HuH-7 (cell line): ENCODE measurements around the gene NTN1.
A peak's percentile ranks its signal among the peaks of the same experiment; 100 is the strongest.

Experiments
- DNase-seq: peaks from one replicate; pipeline ENCODE4 v3.0.0; 2011; ENCODE audit warnings: low spot score

The NTN1 gene

GRCh38 chr17:9195961-9196670 lies 174.8 kb downstream of the NTN1 start:
- DNase-seq: no peak

GRCh38 chr17:9199571-9200551 lies 178.6 kb downstream of the NTN1 start:
- no peak for DNase-seq

- DNase-seq: no peak
These were observed 179.5 kb downstream of the NTN1 start for GRCh38 chr17:9200699-9201359.

- DNase-seq: no peak
These were observed 181.2 kb downstream of the NTN1 start for GRCh38 chr17:9202532-9202931.

GRCh38 chr17:9203771-9204425 lies 182.6 kb downstream of the NTN1 start:
- no peak for DNase-seq

- no peak for DNase-seq
These were observed 183.5 kb downstream of the NTN1 start for GRCh38 chr17:9204637-9205329.

GRCh38 chr17:9205520-9206409 lies 184.5 kb downstream of the NTN1 start:
- no peak for DNase-seq

GRCh38 chr17:9206410-9206703 lies 185.0 kb downstream of the NTN1 start:
- no peak for DNase-seq

- peak; percentile 52 for DNase-seq
These were observed 185.5 kb downstream of the NTN1 start for GRCh38 chr17:9206741-9207332.

- no peak for DNase-seq
These were observed 187.2 kb downstream of the NTN1 start for GRCh38 chr17:9208381-9209105.

GRCh38 chr17:9209347-9209746 lies 188.0 kb downstream of the NTN1 start:
- no peak for DNase-seq

- DNase-seq: no peak
These were observed 188.6 kb downstream of the NTN1 start for GRCh38 chr17:9209781-9210370.

- DNase-seq: no peak
These were observed 189.9 kb downstream of the NTN1 start for GRCh38 chr17:9211133-9211765.

GRCh38 chr17:9212376-9213302 lies 191.3 kb downstream of the NTN1 start:
- no peak for DNase-seq

- no peak for DNase-seq
These were observed 192.0 kb downstream of the NTN1 start for GRCh38 chr17:9213303-9213640.

GRCh38 chr17:9215465-9215864 lies 194.2 kb downstream of the NTN1 start:
- DNase-seq: no peak

GRCh38 chr17:9217151-9218056 lies 196.1 kb downstream of the NTN1 start:
- DNase-seq: peak; percentile 32
